ENCODE results near the gene ELAVL1. TPM values are rescaled to one million over a fixed set of nuclear protein-coding genes. Genes with fewer than 3 reads are reported as not detected.
A peak's percentile ranks its signal among the peaks of the same experiment; 100 is the strongest.

The ELAVL1 gene
- total and polyA plus RNA-seq, 9 of the 15 experiments (the other 6 are each of a cell fraction or from before 2014, with no cell fraction given): 4.3 to 172 (median 69.2) TPM

DNA sequence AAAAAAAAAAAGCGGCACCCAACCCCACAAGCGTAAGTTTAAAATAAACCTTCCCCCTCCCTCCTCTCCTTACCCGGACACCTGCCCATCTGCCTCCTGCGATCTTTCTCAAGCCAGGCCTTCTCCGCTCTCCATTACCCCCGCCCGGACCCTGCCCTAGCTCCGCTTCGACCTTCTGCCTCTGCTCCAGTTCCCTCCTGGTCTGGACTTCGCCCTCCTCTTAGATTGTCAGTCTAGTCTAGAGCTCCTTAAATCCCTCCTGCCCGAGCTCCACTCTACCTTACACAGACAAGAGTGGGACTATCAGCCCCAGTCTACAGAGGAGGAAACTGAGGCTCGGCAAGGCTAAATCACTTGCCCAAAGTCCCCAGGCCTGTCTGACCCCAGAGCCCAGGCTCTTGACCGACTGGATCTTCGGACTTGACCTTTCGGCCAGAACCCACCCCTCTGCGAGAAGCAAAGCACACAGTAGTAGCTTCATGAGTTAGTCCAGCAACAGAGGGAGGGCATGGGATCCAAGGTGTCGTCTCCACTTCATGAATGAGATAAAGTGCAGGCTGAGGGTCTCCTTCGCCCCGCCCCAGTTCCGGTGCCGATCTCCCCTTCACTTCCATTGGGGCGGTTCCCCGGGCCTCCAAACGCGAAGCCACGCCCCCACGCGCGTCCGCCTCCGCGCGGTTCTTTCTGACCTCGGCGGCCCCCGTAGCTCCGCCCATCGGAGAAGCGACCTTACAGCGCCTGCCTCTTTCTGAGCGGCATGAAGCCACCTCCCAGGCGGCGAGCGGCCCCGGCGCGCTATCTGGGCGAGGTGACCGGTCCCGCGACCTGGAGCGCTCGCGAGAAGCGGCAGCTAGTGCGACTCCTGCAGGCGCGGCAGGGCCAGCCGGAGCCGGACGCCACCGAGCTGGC is 85.6 kb downstream of the ELAVL1 start, which contains the start of gene SNAPC2 (continued):
- no peak for TF ChIP-seq SMAD1 (IDR thresholded peaks at IDR 0.05; ENCODE audit: low read depth, low read length, partially characterized antibody)
- no peak for TF ChIP-seq ZNF696 (CRISPR knock-in tag; conservative IDR thresholded peaks at IDR 0.05)
- peak; percentile 46 for TF ChIP-seq BHLHE40 (IDR thresholded peaks at IDR 0.05; ENCODE audit: low read length)
- TF ChIP-seq ZNF551 (CRISPR knock-in tag; IDR thresholded peaks at IDR 0.05): no peak
- no peak for TF ChIP-seq ILF3 (IDR thresholded peaks at IDR 0.05; ENCODE audit: borderline replicate concordance)
- TF ChIP-seq, protein P1, sequence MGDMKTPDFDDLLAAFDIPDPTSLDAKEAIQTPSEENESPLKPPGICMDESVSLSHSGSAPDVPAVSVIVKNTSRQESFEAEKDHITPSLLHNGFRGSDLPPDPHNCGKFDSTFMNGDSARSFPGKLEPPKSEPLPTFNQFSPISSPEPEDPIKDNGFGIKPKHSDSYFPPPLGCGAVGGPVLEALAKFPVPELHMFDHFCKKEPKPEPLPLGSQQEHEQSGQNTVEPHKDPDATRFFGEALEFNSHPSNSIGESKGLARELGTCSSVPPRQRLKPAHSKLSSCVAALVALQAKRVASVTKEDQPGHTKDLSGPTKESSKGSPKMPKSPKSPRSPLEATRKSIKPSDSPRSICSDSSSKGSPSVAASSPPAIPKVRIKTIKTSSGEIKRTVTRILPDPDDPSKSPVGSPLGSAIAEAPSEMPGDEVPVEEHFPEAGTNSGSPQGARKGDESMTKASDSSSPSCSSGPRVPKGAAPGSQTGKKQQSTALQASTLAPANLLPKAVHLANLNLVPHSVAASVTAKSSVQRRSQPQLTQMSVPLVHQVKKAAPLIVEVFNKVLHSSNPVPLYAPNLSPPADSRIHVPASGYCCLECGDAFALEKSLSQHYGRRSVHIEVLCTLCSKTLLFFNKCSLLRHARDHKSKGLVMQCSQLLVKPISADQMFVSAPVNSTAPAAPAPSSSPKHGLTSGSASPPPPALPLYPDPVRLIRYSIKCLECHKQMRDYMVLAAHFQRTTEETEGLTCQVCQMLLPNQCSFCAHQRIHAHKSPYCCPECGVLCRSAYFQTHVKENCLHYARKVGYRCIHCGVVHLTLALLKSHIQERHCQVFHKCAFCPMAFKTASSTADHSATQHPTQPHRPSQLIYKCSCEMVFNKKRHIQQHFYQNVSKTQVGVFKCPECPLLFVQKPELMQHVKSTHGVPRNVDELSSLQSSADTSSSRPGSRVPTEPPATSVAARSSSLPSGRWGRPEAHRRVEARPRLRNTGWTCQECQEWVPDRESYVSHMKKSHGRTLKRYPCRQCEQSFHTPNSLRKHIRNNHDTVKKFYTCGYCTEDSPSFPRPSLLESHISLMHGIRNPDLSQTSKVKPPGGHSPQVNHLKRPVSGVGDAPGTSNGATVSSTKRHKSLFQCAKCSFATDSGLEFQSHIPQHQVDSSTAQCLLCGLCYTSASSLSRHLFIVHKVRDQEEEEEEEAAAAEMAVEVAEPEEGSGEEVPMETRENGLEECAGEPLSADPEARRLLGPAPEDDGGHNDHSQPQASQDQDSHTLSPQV (IDR thresholded peaks at IDR 0.05): 0 out of 2 replicates have a peak, but pooled peaks have one; percentile 15
- no peak for TF ChIP-seq ZNF133 (CRISPR knock-in tag; IDR thresholded peaks at IDR 0.05)
- TF ChIP-seq, protein P2, sequence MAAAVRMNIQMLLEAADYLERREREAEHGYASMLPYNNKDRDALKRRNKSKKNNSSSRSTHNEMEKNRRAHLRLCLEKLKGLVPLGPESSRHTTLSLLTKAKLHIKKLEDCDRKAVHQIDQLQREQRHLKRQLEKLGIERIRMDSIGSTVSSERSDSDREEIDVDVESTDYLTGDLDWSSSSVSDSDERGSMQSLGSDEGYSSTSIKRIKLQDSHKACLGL (CRISPR knock-in tag; IDR thresholded peaks at IDR 0.05; ENCODE audit: borderline replicate concordance, poor library complexity, severe bottlenecking): no peak
- no peak; the same call in none of the 2 replicates for TF ChIP-seq SAFB (IDR thresholded peaks at IDR 0.05; ENCODE audit: borderline replicate concordance, low read depth, low read length)
- 0 out of 2 replicates have a peak, but pooled peaks have one; percentile 19 for TF ChIP-seq PTRF (tag; IDR thresholded peaks at IDR 0.05)
- TF ChIP-seq, protein P3, sequence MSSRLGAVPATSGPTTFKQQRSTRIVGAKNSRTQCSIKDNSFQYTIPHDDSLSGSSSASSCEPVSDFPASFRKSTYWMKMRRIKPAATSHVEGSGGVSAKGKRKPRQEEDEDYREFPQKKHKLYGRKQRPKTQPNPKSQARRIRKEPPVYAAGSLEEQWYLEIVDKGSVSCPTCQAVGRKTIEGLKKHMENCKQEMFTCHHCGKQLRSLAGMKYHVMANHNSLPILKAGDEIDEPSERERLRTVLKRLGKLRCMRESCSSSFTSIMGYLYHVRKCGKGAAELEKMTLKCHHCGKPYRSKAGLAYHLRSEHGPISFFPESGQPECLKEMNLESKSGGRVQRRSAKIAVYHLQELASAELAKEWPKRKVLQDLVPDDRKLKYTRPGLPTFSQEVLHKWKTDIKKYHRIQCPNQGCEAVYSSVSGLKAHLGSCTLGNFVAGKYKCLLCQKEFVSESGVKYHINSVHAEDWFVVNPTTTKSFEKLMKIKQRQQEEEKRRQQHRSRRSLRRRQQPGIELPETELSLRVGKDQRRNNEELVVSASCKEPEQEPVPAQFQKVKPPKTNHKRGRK (tag; IDR thresholded peaks at IDR 0.05): no peak
- peak; percentile 50 for TF ChIP-seq POLR2B (IDR thresholded peaks at IDR 0.05; ENCODE audit: low read depth, partially characterized antibody)
- TF ChIP-seq MTA1 (IDR thresholded peaks at IDR 0.05; ENCODE audit: borderline replicate concordance): no peak
- TF ChIP-seq POLR2H (tag; IDR thresholded peaks at IDR 0.05; ENCODE audit: low read depth): no peak
- TF ChIP-seq HDGF (IDR thresholded peaks at IDR 0.05): no peak
- TF ChIP-seq MBD2 (IDR thresholded peaks at IDR 0.05; ENCODE audit: borderline replicate concordance, low read depth): peak; percentile 14; the same call in 1 of the 2 replicates
- TF ChIP-seq FOXA1 (IDR thresholded peaks at IDR 0.05; ENCODE audit: borderline replicate concordance): no peak
- TF ChIP-seq, protein P4, sequence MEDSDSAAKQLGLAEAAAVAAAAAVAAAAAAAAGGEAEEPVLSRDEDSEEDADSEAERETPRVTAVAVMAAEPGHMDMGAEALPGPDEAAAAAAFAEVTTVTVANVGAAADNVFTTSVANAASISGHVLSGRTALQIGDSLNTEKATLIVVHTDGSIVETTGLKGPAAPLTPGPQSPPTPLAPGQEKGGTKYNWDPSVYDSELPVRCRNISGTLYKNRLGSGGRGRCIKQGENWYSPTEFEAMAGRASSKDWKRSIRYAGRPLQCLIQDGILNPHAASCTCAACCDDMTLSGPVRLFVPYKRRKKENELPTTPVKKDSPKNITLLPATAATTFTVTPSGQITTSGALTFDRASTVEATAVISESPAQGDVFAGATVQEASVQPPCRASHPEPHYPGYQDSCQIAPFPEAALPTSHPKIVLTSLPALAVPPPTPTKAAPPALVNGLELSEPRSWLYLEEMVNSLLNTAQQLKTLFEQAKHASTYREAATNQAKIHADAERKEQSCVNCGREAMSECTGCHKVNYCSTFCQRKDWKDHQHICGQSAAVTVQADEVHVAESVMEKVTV (CRISPR knock-in tag; IDR thresholded peaks at IDR 0.05): no peak
- TF ChIP-seq, protein P5, sequence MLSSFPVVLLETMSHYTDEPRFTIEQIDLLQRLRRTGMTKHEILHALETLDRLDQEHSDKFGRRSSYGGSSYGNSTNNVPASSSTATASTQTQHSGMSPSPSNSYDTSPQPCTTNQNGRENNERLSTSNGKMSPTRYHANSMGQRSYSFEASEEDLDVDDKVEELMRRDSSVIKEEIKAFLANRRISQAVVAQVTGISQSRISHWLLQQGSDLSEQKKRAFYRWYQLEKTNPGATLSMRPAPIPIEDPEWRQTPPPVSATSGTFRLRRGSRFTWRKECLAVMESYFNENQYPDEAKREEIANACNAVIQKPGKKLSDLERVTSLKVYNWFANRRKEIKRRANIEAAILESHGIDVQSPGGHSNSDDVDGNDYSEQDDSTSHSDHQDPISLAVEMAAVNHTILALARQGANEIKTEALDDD (IDR thresholded peaks at IDR 0.05): no peak
